ENCODE measurements around the gene TMEM154. TPM values are rescaled to one million over a fixed set of nuclear protein-coding genes. Genes with fewer than 3 reads are reported as not detected.

The TMEM154 gene
- polyA plus RNA-seq, 3 donors: 24.7 to 157 (median 117) TPM

DNA sequence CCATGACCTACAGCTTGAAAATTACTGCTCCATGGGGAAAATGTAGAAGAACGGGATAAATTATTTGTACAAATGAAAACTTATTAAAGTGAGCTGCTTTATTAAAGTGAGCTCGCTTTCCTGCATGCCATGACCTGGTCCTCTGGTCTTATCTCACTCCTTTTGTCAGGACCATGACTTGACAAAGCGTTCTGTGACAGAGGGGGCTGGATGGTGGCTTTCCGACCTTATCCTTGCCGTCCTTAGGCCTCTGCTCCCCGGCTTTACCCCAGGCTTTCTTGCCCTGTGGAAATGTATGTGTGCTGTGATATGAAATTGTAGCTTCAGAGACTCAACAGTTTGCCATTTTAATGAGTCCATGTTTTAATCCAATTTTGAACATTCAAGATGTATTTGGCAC is 99.9 kb downstream of the TMEM154 start:
- no peak overlapping the region for H3K9ac ChIP-seq (ENCODE audit: insufficient read depth, low read length, poor library complexity, severe bottlenecking)
- H2AFZ ChIP-seq (ENCODE audit: insufficient read depth, low read depth, low read length, poor library complexity, severe bottlenecking): no peak overlapping the region
- Mint-ChIP-seq H3K4me1 (peaks cover 13% of the 10 kb centered on the region), H3K9me3 (peaks cover 0 to 2% (median 0%) of the 10 kb centered on the region in 7 donors), H3K27me3 (ENCODE audit: low read depth in 3 of 3) (peaks cover 1 to 4% (median 2%) of the 10 kb centered on the region in 3 donors), H3K4me3 (no peak overlapping the region), H3K27ac (peak overlapping the region in 1 of 7 donors; percentile 63), H3K36me3 (no peaks in the 10 kb centered on the region)
- H3K9me3 ChIP-seq (replicated peaks in 1 of 2; ENCODE audit: control insufficient read depth in 1 of 2, insufficient read depth in 1 of 2, low read length in 2 of 2): no peaks in the 10 kb centered on the region
- H3K27ac ChIP-seq (ENCODE audit: low read depth in 1 of 2, low read length in 2 of 2): no peak overlapping the region
- no peaks in the 10 kb centered on the region for H3K27me3 ChIP-seq (ENCODE audit: control insufficient read depth in 2 of 2, insufficient read depth in 2 of 2, low read length in 2 of 2)
- no peaks in the 10 kb centered on the region for H4K20me1 ChIP-seq (ENCODE audit: insufficient read depth, low read length)
- TF ChIP-seq, protein P1, sequence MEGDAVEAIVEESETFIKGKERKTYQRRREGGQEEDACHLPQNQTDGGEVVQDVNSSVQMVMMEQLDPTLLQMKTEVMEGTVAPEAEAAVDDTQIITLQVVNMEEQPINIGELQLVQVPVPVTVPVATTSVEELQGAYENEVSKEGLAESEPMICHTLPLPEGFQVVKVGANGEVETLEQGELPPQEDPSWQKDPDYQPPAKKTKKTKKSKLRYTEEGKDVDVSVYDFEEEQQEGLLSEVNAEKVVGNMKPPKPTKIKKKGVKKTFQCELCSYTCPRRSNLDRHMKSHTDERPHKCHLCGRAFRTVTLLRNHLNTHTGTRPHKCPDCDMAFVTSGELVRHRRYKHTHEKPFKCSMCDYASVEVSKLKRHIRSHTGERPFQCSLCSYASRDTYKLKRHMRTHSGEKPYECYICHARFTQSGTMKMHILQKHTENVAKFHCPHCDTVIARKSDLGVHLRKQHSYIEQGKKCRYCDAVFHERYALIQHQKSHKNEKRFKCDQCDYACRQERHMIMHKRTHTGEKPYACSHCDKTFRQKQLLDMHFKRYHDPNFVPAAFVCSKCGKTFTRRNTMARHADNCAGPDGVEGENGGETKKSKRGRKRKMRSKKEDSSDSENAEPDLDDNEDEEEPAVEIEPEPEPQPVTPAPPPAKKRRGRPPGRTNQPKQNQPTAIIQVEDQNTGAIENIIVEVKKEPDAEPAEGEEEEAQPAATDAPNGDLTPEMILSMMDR (IDR thresholded peaks at IDR 0.05): no peak
- no peak overlapping the region for H3K4me2 ChIP-seq (replicated peaks; ENCODE audit: extremely low read depth, low read length, poor library complexity, severe bottlenecking)
- no peak for DNase-seq
- no peak overlapping the region for H3K4me3 ChIP-seq (replicated peaks in 1 of 3; ENCODE audit: low read depth in 2 of 3, low read length in 3 of 3)
- peaks cover 13 to 17% of the 10 kb centered on the region in 2 donors for H3K4me1 ChIP-seq (ENCODE audit: control insufficient read depth in 1 of 2, insufficient read depth in 2 of 2, low read length in 2 of 2)
- no peaks in the 10 kb centered on the region for H3K79me2 ChIP-seq (ENCODE audit: insufficient read depth, low read length)
- H3K36me3 ChIP-seq (replicated peaks in 1 of 2; ENCODE audit: control insufficient read depth in 1 of 2, insufficient read depth in 2 of 2, low read length in 2 of 2): no peaks in the 10 kb centered on the region
- intact Hi-C loops (cut with micrococcal nuclease): no loop called here
- WGBS (ENCODE audit: insufficient coverage): 98% methylated on average over 6 of the region's 6 CpGs

DNA sequence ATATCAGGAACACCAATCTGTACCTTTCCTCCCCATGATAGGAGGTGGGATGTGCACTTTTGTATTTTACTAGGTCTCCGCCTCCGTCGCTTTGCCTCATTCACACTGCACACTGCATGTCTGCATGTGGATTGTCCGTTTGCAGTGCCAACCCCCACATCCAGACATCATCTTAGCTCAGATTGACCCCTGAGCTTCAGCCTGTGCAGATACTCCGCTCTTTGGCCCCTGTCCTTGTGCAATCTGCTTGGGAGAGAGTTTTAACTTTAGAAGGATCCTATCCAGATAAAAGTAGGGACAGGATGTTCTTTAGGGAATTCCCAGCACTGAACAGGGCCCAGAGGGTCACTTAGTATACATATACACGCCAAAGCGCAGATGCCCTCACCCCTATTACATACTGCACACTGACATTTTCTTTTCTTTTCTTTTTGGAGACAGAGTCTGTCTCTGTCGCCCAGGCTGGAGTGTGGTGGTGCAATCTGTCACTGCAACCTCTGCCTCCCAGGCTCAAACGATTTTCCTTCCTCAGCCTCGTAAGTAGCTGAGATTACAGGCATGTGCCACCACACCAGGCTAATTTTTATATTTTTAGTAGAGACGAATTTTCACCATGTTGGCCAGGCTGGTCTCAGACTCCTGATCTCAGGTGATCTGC is 100.6 kb downstream of the TMEM154 start:
- Histone ChIP-seq H4K20me1 (ENCODE audit: insufficient read depth, low read length) (no peaks in the 10 kb centered on the region), H3K79me2 (ENCODE audit: insufficient read depth, low read length) (no peaks in the 10 kb centered on the region), H2AFZ (ENCODE audit: insufficient read depth, low read depth, low read length, poor library complexity, severe bottlenecking) (no peak overlapping the region), H3K4me3 (replicated peaks in 1 of 3; ENCODE audit: low read depth in 2 of 3, low read length in 3 of 3) (no peak overlapping the region), H3K9ac (ENCODE audit: insufficient read depth, low read length, poor library complexity, severe bottlenecking) (no peak overlapping the region), H3K9me3 (replicated peaks in 1 of 2; ENCODE audit: control insufficient read depth in 1 of 2, insufficient read depth in 1 of 2, low read length in 2 of 2) (no peaks in the 10 kb centered on the region), H3K4me2 (replicated peaks; ENCODE audit: extremely low read depth, low read length, poor library complexity, severe bottlenecking) (no peak overlapping the region), H3K4me1 (ENCODE audit: control insufficient read depth in 1 of 2, insufficient read depth in 2 of 2, low read length in 2 of 2) (peaks cover 13 to 17% of the 10 kb centered on the region in 2 donors), H3K27ac (ENCODE audit: low read depth in 1 of 2, low read length in 2 of 2) (no peak overlapping the region), H3K27me3 (ENCODE audit: control insufficient read depth in 2 of 2, insufficient read depth in 2 of 2, low read length in 2 of 2) (no peaks in the 10 kb centered on the region), H3K36me3 (replicated peaks in 1 of 2; ENCODE audit: control insufficient read depth in 1 of 2, insufficient read depth in 2 of 2, low read length in 2 of 2) (no peaks in the 10 kb centered on the region)
- TF ChIP-seq, protein P1 (IDR thresholded peaks at IDR 0.05): no peak
- no peak for DNase-seq
- Mint-ChIP-seq H3K36me3 (no peaks in the 10 kb centered on the region), H3K4me1 (peaks cover 13% of the 10 kb centered on the region), H3K27ac (peak overlapping the region in 1 of 7 donors; percentile 63), H3K4me3 (no peak overlapping the region), H3K9me3 (peaks cover 0 to 2% (median 0%) of the 10 kb centered on the region in 7 donors), H3K27me3 (ENCODE audit: low read depth in 3 of 3) (peaks cover 1 to 4% (median 4%) of the 10 kb centered on the region in 3 donors)
- 84% methylated on average over 7 of the region's 11 CpGs for WGBS (ENCODE audit: insufficient coverage)
- intact Hi-C loops (cut with micrococcal nuclease): no loop called here
